ENCODE measurements around the gene FOXO3. TPM values are rescaled to one million over a fixed set of nuclear protein-coding genes. Genes with fewer than 3 reads are reported as not detected.

The FOXO3 gene
- total and polyA plus RNA-seq, 2 of the 8 experiments (the other 6 are each of a cell fraction or from before 2014, with no cell fraction given): 13.1 to 19.3 TPM

- CTCF ChIA-PET (ENCODE audit: partially characterized antibody): no interaction called here
- no peak overlapping the region for H2BK12ac ChIP-seq (ENCODE audit: low read depth, low read length)
- no peak overlapping the region for H3K4me3 ChIP-seq (ENCODE audit: extremely low read depth in 1 of 4, insufficient read depth in 2 of 4, low read depth in 3 of 4, low read length in 4 of 4)
- no peak overlapping the region for H4K91ac ChIP-seq (replicated peaks; ENCODE audit: insufficient read length, low read length)
- H3K4me2 ChIP-seq (ENCODE audit: insufficient read depth in 1 of 2, low read depth in 2 of 2, low read length in 2 of 2): no peak overlapping the region
- POLR2A ChIA-PET (ENCODE audit: partially characterized antibody): interaction anchor here (1.1 kb wide), 1 partner anchor 16 kb away, joined by 3 read pairs; no protein-coding TSS in a partner anchor
- no peak overlapping the region for H3K4ac ChIP-seq (replicated peaks; ENCODE audit: insufficient read length, low read depth, low read length)
- no peak overlapping the region for H3K27ac ChIP-seq (ENCODE audit: low read depth, low read length)
- H2BK120ac ChIP-seq (replicated peaks; ENCODE audit: low read depth, low read length): no peak overlapping the region
- no peak for TF ChIP-seq CHD2 (IDR thresholded peaks at IDR 0.05; ENCODE audit: low read length)
- no peak for TF ChIP-seq RXRA (IDR thresholded peaks at IDR 0.05; ENCODE audit: insufficient read depth, low read depth, low read length)
- no peak for TF ChIP-seq NANOG (IDR thresholded peaks at IDR 0.05; ENCODE audit: insufficient read depth, low read depth, low read length, poor library complexity, severe bottlenecking)
- no peak for TF ChIP-seq RFX5 (IDR thresholded peaks at IDR 0.05; ENCODE audit: borderline replicate concordance, low read depth, low read length)
- no peak for TF ChIP-seq CTBP2 (IDR thresholded peaks at IDR 0.05; ENCODE audit: borderline replicate concordance, insufficient read depth, insufficient read length, low read length)
- no peak for TF ChIP-seq POU5F1 (IDR thresholded peaks at IDR 0.05; ENCODE audit: low read depth, low read length)
- TF ChIP-seq, protein P1, sequence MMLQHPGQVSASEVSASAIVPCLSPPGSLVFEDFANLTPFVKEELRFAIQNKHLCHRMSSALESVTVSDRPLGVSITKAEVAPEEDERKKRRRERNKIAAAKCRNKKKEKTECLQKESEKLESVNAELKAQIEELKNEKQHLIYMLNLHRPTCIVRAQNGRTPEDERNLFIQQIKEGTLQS (IDR thresholded peaks at IDR 0.05; ENCODE audit: insufficient read depth, low read depth, low read length): no peak
- TF ChIP-seq SRF (IDR thresholded peaks at IDR 0.05; ENCODE audit: low read depth, low read length): no peak
- TF ChIP-seq, protein P2, sequence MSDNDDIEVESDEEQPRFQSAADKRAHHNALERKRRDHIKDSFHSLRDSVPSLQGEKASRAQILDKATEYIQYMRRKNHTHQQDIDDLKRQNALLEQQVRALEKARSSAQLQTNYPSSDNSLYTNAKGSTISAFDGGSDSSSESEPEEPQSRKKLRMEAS (IDR thresholded peaks at IDR 0.05): no peak
- TF ChIP-seq CREB1 (IDR thresholded peaks at IDR 0.05): no peak
- TF ChIP-seq KDM5A (IDR thresholded peaks at IDR 0.05; ENCODE audit: low read length): no peak
- TF ChIP-seq HDAC6 (IDR thresholded peaks at IDR 0.05; ENCODE audit: low read depth, low read length): no peak
- H3K14ac ChIP-seq (ENCODE audit: insufficient read length): no peak overlapping the region
- H3K79me1 ChIP-seq (ENCODE audit: low read depth, low read length): 0 out of 2 replicates have a peak, but pooled peaks cover 2% of the 10 kb centered on the region
- H2BK20ac ChIP-seq (ENCODE audit: low read length): no peak overlapping the region
- H3K36me3 ChIP-seq (ENCODE audit: control insufficient read depth in 2 of 4, insufficient read depth in 4 of 4, low read length in 3 of 4): no peaks in the 10 kb centered on the region
- H2AFZ ChIP-seq (ENCODE audit: low read length): no peak overlapping the region
- no peaks in the 10 kb centered on the region for H3K23me2 ChIP-seq (ENCODE audit: low read depth, low read length)
- FAIRE-seq (no peak), DNase-seq (ENCODE audit: low read depth in 1 of 2, low spot score in 2 of 2) (no peak)
- H3K4me1 ChIP-seq (replicated peaks in 1 of 4; ENCODE audit: control insufficient read depth in 3 of 4, insufficient read depth in 4 of 4, low read length in 3 of 4): peaks cover 0 to 15% (median 3%) of the 10 kb centered on the region in 4 experiments; a peak in 5 of 7 replicates
- no peak overlapping the region for H2BK15ac ChIP-seq (ENCODE audit: low read length)
- no peaks in the 10 kb centered on the region for H3K9me3 ChIP-seq (ENCODE audit: insufficient read depth in 2 of 2, low read depth in 1 of 2, low read length in 1 of 2)
- H3K79me2 ChIP-seq (ENCODE audit: control insufficient read depth in 1 of 2, insufficient read depth in 2 of 2, low read length in 2 of 2): peaks cover 0 to 75% of the 10 kb centered on the region in 2 experiments; a peak in 2 of 4 replicates
- no peak overlapping the region for H2BK5ac ChIP-seq (ENCODE audit: low read depth, low read length)
- H3K9ac ChIP-seq (replicated peaks in 1 of 4; ENCODE audit: extremely low read depth in 1 of 4, low read depth in 3 of 4, low read length in 3 of 4): no peak overlapping the region
- no peaks in the 10 kb centered on the region for H4K20me1 ChIP-seq (replicated peaks in 1 of 2; ENCODE audit: control insufficient read depth in 1 of 2, insufficient read depth in 2 of 2, low read length in 2 of 2)
- H4K8ac ChIP-seq (ENCODE audit: extremely low read depth, insufficient read depth, low read length): no peak overlapping the region
- 77% methylated on average over 3 of the region's 3 CpGs; no CpG with 5 or more reads in 1 of the 2 experiments for WGBS, 2 experiments (ENCODE audit: extremely low coverage in 1 of 2, insufficient coverage in 1 of 2, insufficient read length in 1 of 2, insufficient replicate concordance in 2 of 2, low coverage in 1 of 2, low lambda C conversion rate in 2 of 2, missing lambda C conversion rate in 1 of 2)
- H3K23ac ChIP-seq (ENCODE audit: insufficient read length): no peak overlapping the region
- no peak overlapping the region for H2AK5ac ChIP-seq (ENCODE audit: low read depth, low read length)
- H3K27me3 ChIP-seq (replicated peaks in 1 of 4; ENCODE audit: control insufficient read depth in 3 of 4, extremely low read depth in 1 of 4, insufficient read depth in 3 of 4, low read length in 3 of 4): no peaks in the 10 kb centered on the region
- no peak overlapping the region for H3K18ac ChIP-seq (ENCODE audit: extremely low read depth, low read length)
- no peak overlapping the region for H3K56ac ChIP-seq (replicated peaks; ENCODE audit: insufficient read length, low read depth, low read length)
- no peak overlapping the region for H4K5ac ChIP-seq (ENCODE audit: insufficient read length, low read depth, low read length)
Observed at GRCh38 chr6:108610270-108610839, 49.6 kb downstream of the FOXO3 start.
